HL-60 (cell line): ENCODE measurements around the gene PARN.

Experiments
- DNase-seq, 2 experiments: peaks; one replicate each; pipeline ENCODE4 v3.0.0-alpha.2; 2010 to 2020; ENCODE audit warnings: low read depth in 1 of 2, low spot score in 1 of 2
- H3K27ac ChIP-seq: fragments of 250-450 bp; sonication (Bioruptor Pico); replicated peaks from 2 replicates; pipeline ENCODE4 v1.5.1; 2020; ENCODE audit warnings: mild to moderate bottlenecking, moderate library complexity
- H3K27me3 ChIP-seq: fragments of 250-450 bp; sonication (Bioruptor Pico); 2 replicates; pipeline ENCODE4 v1.5.1; 2021; ENCODE audit warnings: mild to moderate bottlenecking, moderate library complexity; ENCODE audit not compliant: insufficient read depth, poor library complexity, severe bottlenecking
- H3K4me3 ChIP-seq: replicated peaks from 2 replicates; pipeline ENCODE4 v1.5.1; 2011; ENCODE audit warnings: mild to moderate bottlenecking, control low read depth, low read length; ENCODE audit not compliant: insufficient read depth
- GABPA ChIP-seq: IDR thresholded peaks from 2 replicates; pipeline ENCODE4 v1.6.1; 2012; ENCODE audit warnings: low read depth
- POLR2AphosphoS5 ChIP-seq: IDR thresholded peaks from 2 replicates; pipeline ENCODE4 v1.6.1; 2012; ENCODE audit warnings: low read depth
- SPI1 ChIP-seq: IDR thresholded peaks from 2 replicates; pipeline ENCODE4 v1.6.1; 2012; ENCODE audit warnings: low read depth, mild to moderate bottlenecking, borderline replicate concordance
- TF ChIP-seq, protein P1 (sequence below): IDR thresholded peaks from 2 replicates; pipeline ENCODE4 v1.6.1; 2012; ENCODE audit warnings: low read depth; ENCODE audit not compliant: insufficient replicate concordance
- TF ChIP-seq, protein P2 (sequence below): IDR thresholded peaks from one replicate; pipeline ENCODE4 v1.5.1; 2011; ENCODE audit warnings: low read length, control low read depth, inconsistent platforms; ENCODE audit not compliant: insufficient read depth

PARN gene

DNA sequence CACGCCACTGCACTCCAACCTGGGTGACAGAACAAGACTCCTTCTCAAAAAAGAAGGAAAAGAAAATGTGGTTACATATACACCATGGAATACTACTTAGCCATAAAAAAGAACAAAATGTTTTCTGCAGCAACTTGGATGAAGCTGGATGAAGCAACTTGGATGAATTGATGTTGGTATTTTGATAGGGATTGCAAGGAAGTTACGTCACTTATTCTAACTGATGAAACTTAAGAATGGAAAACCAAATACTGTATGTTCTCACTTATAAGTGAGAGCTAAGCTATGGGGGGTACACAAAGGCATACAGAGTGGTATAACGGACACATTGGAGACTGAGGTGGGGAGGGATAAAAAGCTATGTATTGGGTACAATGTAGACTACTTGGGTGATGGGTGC is 46.6 kb upstream of the PARN start:
- TF ChIP-seq, protein P1, sequence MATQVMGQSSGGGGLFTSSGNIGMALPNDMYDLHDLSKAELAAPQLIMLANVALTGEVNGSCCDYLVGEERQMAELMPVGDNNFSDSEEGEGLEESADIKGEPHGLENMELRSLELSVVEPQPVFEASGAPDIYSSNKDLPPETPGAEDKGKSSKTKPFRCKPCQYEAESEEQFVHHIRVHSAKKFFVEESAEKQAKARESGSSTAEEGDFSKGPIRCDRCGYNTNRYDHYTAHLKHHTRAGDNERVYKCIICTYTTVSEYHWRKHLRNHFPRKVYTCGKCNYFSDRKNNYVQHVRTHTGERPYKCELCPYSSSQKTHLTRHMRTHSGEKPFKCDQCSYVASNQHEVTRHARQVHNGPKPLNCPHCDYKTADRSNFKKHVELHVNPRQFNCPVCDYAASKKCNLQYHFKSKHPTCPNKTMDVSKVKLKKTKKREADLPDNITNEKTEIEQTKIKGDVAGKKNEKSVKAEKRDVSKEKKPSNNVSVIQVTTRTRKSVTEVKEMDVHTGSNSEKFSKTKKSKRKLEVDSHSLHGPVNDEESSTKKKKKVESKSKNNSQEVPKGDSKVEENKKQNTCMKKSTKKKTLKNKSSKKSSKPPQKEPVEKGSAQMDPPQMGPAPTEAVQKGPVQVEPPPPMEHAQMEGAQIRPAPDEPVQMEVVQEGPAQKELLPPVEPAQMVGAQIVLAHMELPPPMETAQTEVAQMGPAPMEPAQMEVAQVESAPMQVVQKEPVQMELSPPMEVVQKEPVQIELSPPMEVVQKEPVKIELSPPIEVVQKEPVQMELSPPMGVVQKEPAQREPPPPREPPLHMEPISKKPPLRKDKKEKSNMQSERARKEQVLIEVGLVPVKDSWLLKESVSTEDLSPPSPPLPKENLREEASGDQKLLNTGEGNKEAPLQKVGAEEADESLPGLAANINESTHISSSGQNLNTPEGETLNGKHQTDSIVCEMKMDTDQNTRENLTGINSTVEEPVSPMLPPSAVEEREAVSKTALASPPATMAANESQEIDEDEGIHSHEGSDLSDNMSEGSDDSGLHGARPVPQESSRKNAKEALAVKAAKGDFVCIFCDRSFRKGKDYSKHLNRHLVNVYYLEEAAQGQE, result no peak
- TF ChIP-seq GABPA (no peak), SPI1 (no peak), POLR2AphosphoS5 (no peak)
- TF ChIP-seq, protein P2, sequence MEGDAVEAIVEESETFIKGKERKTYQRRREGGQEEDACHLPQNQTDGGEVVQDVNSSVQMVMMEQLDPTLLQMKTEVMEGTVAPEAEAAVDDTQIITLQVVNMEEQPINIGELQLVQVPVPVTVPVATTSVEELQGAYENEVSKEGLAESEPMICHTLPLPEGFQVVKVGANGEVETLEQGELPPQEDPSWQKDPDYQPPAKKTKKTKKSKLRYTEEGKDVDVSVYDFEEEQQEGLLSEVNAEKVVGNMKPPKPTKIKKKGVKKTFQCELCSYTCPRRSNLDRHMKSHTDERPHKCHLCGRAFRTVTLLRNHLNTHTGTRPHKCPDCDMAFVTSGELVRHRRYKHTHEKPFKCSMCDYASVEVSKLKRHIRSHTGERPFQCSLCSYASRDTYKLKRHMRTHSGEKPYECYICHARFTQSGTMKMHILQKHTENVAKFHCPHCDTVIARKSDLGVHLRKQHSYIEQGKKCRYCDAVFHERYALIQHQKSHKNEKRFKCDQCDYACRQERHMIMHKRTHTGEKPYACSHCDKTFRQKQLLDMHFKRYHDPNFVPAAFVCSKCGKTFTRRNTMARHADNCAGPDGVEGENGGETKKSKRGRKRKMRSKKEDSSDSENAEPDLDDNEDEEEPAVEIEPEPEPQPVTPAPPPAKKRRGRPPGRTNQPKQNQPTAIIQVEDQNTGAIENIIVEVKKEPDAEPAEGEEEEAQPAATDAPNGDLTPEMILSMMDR, result no peak
- Histone ChIP-seq H3K4me3 (no peak overlapping the region), H3K27ac (no peak overlapping the region), H3K27me3 (no peaks in the 10 kb centered on the region)
- no peak for DNase-seq

DNA sequence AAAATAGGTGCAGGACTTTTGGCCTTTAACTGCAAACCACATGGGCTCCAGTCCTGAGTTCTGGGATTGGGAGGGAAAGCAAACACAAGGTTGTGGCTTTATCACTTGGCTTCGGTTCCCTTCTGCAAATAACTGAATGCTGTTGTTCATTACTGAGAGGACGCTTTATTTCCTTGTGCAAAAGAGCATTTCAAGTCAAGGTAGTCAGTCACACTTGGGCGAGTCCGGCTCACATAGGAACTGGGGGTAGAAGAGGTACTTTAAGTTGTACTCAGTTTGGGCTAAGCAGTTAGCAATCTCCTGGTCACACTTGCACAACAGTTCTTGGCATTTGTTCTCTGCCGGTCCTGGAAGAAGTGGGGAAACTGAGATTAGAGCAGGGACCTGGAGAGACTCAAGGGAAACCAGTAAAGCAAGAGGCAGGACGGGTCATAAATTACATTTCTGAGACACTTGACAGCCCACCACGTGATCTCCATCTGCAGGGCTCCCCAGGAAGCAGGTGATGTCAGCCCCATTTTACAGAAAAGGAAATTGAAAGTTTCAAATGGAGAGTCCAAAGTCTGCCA is 42.4 kb upstream of the PARN start:
- no peak for DNase-seq
- Histone ChIP-seq H3K27ac (no peak overlapping the region), H3K4me3 (no peak overlapping the region), H3K27me3 (no peaks in the 10 kb centered on the region)
- TF ChIP-seq SPI1, result no peak
- no peak for TF ChIP-seq GABPA
- TF ChIP-seq, protein P1, result no peak

DNA sequence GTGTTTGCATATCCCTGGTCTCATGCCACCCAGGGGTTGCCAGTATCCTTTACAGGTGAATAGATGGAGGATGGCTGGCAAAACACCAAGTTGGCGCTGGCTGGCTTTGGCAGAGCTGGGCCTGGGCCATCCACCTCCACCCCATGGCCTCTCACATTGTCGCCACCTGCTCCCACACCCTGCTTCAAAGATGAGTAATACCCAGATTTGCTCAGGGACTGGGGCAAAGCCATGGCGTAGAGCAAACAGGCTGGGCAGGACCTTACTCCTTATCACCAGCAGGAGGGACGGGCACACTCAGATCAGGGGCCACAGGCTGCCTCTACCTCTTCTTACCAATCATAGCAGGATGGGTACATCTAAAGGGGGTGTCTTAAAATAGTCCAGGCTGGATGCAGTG is 39.7 kb upstream of the PARN start:
- H3K27me3 ChIP-seq, result no peaks in the 10 kb centered on the region
- DNase-seq, result no peak
- TF ChIP-seq POLR2AphosphoS5, result no peak; the same call in 1 of the 2 replicates

DNA sequence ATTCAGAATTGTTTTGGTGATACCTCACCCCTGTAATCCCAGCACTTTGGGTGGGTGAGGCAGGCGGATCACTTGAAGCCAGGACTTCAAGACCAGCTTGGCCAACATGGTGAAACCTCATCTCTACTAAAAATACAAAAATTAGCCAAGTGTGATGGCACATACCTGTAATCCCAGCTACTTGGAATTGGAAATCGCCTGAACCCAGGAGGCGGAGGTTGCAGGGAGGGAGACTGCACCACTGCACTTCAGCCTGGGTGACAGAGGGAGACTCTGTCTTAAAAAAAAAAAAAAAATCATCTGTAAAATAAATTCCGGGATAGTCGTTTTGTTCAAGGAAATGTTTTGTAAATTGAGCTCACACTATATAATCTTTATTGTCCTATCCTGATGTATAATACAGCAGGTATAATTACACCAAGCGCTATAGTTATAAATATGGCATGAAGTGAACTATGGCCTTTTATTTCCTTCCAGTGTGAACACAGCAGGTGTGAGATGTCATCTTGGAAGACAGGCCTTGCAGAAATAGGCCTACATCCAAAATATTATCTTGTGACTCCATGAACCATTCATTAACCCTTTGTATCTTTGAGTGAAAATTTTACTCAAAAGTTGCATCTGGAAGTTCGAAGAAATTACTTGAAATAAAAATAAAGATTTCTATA is 38.6 kb upstream of the PARN start:
- no peak overlapping the region for H3K27ac ChIP-seq
- no peak for DNase-seq
- H3K4me3 ChIP-seq, result no peak overlapping the region
- no peaks in the 10 kb centered on the region for H3K27me3 ChIP-seq
- TF ChIP-seq, protein P1, result no peak
- TF ChIP-seq, protein P2, result no peak
- TF ChIP-seq SPI1 (no peak), GABPA (no peak), POLR2AphosphoS5 (no peak)

More for the DNA sequence above, 39.7 kb upstream of the PARN start:
- no peak overlapping the region for H3K4me3 ChIP-seq
- no peak overlapping the region for H3K27ac ChIP-seq
